Thyroid gland (tissue), 4 donors: ENCODE measurements around the gene CWC27.

Experiments
- CTCF ChIP-seq, 6 experiments: fragments of 200-600 bp in 3 of 6; fragments of 450-650 bp in 3 of 6; sonication (generic) in 3 of 6; IDR thresholded peaks; one replicate each; pipeline ENCODE4 v1.5.1; 2016 to 2019; ENCODE audit warnings: antibody characterized with exemption in 6 of 6, mild to moderate bottlenecking in 2 of 6, inconsistent platforms in 1 of 6, moderate library complexity in 1 of 6
- POLR2A ChIP-seq, 2 donors: fragments of 450-650 bp; IDR thresholded peaks; one replicate each; pipeline ENCODE4 v1.6.1; 2017; ENCODE audit warnings: antibody characterized with exemption in 2 of 2, mild to moderate bottlenecking in 2 of 2, moderate library complexity in 1 of 2

- TF ChIP-seq CTCF (IDR thresholded peaks at IDR 0.05) (no peak), POLR2A (IDR thresholded peaks at IDR 0.05) (no peak)
Observed at GRCh38 chr5:65009207-65009606, 240.5 kb downstream of the CWC27 start.
